Stimulated activated CD4-positive, alpha-beta T cell treated with anti-CD3 and anti-CD28 coated beads, Interleukin-1b, Interleukin-23, amount 100 ng/mL, for 4 hours (primary cell): ENCODE results near the gene ARSA.

Experiments used
- DNase-seq, 2 donors: peaks; one replicate each; pipeline ENCODE4 v3.0.0-alpha.2; 2020; ENCODE audit warnings: low read depth in 2 of 2

ARSA gene

DNA sequence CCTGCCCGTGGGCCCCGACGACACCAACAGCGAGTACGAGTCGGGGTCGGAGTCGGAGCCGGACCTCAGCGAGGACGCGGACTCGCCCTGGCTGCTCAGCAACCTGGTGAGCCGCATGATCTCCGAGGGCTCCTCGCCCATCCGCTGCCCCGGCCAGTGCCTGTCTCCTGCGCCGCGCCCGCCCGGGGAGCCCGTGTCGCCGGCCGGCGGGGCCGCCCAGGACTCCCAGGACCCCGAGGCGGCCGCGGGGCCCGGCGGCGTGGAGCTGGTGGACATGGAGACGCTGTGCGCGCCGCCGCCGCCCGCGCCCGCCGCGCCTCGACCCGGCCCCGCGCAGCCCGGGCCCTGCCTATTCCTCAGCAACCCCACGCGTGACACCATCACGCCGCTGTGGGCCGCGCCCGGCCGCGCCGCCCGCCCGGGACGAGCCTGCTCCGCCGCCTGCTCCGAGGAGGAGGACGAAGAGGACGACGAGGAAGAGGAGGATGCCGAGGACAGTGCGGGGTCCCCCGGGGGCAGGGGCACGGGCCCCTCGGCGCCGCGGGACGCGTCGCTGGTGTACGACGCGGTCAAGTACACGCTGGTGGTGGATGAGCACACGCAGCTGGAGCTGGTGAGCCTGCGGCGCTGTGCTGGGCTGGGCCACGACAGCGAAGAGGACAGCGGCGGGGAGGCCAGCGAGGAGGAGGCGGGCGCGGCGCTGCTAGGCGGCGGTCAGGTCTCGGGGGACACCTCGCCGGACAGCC lies 23.5 kb downstream of the ARSA start:
- no peak for DNase-seq

DNA sequence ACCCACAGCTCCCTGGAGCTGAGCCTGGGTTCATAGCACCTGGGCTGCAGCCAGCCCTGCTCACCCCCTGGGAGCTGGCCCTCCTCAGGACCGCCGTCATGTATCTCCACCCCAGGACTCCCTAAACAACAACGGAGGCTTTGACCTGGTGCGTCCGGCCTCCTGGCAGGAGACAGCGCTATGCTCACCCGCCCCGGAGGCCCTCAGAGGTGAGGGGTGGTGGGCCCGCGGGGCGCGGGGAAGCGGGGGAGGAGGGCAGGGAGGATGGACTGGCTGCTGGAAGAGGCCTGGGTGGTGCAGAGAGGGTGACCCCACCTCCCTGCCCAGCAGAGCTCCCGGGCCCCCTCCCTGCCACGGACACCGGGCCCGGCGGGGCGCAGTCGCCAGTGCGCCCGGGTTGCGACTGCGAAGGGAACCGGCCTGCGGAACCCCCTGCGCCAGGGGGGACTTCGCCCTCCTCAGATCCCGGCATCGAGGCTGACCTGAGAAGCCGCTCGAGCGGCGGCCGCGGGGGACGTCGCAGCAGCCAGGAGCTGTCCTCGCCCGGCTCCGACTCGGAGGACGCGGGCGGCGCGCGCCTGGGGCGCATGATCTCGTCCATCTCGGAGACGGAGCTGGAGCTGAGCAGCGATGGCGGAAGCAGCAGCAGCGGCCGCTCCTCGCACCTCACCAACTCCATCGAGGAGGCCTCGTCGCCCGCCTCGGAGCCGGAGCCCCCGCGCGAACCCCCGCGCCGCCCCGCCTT lies 24.3 kb downstream of the ARSA start:
- DNase-seq: no peak

DNA sequence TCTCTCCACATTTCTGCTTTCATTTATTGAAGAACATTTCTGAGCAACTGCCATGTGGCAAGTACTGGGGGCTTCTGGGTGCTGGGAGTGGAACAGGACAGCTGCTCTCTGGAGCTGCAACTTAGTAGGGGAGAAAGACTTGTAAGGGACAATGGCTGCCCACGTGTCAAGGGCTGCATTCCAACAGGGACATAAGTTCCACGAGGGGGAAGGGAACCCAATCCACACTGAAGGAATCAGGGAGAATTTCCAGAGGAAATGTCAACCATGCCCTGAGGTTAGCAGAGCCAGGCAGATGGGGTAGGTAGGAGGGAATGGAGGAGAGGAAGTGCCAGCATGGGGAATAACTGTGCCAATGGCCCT lies 25.6 kb downstream of the ARSA start:
- DNase-seq: no peak

DNA sequence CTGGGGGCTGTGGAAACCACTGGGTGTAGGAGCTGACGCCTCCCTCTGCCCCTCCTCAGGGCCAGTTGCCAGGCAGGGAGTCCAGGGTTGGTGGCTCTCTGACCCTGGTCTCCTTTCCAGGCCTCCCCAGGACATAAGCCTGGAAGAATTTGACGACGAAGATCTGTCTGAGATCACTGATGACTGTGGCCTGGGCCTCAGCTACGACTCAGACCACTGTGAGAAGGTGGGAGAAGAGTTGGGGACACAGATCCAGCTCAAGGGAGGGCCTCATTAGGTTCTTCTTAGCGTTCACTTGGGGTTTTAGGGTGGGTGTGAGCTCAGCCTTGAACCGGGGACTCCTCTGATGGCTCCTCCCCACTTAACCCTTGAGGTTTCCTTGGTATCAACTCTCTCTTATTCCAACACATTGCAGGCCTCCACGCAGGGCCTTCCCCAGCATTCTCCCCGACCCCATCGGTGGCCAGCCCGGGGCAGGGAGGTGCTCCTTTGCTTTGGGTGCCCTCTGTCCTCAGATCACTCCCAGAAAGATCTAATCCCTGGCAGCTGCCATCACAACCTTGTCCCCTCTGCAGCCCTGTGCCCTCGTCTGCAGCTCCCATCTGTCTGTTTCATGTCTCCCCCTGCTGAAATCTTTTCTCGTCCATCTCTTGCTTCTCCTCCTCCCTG lies 26.1 kb downstream of the ARSA start:
- DNase-seq: no peak

DNA sequence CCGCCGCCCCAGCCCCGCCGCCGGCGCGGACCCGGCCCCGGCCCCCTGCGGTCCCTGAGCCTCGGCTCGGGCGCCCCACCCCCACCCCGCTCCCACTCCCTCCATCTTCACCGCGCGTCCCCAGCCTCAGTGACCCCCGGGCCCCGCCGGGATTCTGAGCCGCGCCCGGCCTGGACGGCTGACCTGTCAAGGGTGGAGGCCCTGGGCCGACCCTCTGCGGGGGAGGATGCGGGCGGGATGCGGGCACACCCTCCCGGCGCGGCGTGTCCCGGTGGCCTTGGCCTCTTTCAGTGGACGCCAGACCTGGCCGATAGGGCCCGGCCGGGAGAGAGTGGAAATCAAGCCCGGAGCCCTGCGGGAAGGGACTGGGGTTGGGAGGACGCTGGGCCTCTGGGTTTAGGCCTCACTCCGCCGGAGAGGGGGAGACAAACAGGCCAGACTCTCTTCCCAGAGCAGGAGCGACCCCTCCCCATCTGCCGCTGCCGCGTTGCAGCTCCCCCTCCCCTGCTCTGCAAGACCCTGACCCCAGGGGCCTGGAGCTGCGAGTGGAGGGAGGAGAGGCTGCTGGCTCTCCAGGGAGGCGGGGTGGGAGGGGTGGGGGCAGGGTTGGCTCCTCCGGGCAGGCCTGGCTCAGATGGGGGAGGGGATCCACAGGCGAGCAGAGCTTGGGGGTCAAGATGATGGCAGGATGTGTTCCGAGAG lies 26.8 kb downstream of the ARSA start:
- DNase-seq: no peak

DNA sequence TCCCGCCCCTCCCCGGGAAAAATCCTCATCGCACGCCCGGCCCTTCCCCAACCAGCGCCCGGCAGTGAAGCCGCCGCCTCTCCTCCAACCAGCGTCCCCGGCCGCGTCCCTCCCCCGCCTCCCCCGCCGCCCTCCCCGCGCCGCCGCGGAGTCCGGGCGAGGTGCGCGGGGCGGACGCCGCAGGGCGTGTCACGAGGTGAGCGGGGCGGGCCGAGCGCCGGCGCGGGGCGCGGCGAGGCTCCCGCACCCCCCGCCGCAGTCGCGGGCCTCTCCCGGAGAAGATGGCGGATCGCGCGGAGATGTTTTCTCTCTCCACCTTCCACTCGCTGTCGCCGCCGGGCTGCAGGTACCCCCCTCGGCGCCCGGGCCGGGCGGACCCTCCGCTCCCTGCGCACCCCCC lies 27.4 kb downstream of the ARSA start, which contains the start of gene MAPK8IP2:
TSS of gene MAPK8IP2 (plus strand) at position 256 of the 400 bp plus-strand sequence. CDS start at position 282, 26 bp downstream.
- no peak for DNase-seq

DNA sequence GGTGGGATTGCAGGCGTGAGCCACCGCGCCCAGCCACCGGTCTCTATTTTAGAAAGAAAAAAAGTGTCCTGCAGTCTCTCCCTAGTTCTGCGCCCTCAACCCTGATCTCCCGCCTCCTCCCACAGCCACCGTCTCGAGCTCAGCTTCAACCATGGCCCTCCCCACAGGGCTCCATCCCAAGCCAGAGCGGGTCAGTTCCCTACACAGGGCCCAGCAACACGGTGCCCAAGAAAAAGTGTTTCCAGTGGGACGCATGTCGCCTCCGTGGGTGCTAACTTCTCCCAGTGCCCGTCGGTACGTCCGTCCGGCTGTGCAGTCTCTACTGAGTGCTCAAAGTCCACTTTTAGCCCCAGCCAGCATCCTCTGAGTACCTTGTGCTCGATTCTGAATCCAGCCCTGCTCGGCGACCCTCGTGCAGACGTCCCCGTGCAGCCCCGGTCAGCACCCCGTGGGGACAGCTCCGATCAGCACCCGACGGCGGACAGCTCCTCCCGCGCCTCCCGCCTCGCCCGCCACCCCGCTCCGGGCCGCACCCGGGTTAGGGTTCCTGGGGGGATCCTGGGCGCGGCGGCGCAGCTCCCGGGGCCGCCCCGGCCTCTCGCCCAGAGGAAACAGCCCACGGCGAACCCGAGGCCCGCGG lies 28.0 kb downstream of the ARSA start:
- DNase-seq: peak in 1 of 2 donors; percentile 47

DNA sequence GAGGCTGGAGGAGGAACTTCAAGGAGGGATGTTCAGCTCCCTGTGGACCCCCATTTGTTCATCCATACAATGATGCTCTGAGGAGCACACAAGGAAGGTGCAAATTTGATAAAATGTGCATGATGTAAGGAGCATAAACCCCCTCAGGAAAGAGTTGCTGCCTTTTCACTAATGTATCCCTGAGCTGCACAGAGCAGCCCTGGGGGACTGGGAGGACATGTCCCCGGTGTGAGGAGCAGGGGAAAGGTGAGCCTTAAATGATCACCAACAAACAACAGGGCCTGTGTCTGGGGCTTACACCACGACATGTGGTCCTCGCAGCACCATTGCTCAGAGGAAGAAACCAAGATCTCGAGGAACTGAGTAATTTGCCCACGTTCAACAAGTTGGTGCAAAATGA lies 30.9 kb downstream of the ARSA start:
- DNase-seq: no peak

DNA sequence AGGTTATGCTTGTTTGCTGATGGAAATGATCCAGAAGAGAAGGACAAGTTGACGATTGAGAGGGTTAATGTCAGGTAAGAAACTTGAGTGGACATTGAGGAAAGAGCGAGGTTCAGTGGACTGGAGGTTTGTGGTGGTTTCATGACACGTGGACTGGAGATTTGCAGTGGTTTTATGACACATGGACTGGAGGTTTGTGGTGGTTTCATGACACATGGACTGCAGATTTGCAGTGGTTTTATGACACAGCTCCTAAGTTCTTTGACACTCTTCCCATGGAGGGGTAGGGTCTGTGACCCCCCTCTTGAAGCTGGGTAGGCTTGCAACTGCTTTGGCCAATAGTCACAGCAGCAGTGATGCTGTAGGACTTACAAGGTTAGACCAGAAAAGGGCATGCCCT lies 32.8 kb downstream of the ARSA start:
- no peak for DNase-seq

DNA sequence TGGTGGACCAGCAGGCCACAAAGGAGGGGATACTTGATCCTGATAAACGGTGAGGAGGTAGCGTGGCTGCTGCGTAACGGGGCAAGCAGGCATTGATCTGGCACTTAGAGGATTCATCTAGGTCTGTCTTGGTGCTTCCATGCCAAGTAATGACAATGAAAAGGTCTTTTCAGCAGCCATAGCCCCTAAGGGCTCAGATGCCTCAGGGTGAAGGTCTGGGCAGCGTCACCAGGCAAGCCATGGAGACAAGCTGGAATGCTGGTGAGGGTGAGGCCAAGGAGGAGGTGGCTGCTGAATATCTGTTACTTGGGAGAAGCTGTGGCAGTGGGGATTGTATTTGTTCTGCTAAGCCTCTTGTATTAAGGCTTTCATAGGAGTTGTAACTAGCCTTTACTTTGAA lies 40.5 kb downstream of the ARSA start:
- no peak for DNase-seq

DNA sequence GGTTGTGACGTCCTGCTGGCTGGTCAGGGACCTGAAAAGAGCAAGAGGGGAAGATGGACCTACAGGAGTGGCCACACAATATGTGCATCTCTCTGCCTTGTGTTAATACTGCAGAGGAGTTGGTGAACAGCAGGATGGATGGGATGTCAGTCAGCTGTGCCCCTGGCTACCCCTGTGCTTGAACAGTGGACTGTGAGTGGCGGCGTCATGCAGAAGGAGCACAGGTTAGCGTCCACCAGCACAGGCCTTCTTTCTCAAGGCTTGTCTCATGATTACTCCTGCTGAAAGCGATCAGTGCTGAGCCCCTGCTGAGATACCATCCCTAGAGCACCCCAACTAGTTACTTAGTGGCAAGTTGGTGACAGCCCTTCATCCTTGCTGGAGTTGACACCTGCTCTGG lies 41.5 kb downstream of the ARSA start:
- no peak for DNase-seq

DNA sequence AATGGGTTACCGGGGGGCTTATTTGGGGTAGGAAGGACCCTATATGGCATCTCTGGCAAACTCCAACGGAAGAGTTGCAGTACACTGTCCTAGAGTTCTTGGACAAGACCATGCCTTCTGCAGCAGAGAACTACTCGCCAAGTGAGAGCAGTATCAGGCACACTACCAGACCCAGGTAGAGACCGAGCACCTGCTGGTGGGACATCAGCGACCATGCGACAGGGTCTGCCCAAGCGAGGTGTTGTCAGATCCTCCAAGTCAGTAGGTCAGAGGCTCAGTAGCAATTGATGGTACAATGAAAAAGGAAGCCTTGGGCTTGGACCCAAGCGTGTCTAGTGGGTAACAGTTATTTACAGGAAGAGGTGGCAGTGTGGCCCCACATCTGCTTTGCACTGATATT lies 42.2 kb downstream of the ARSA start:
- no peak for DNase-seq

DNA sequence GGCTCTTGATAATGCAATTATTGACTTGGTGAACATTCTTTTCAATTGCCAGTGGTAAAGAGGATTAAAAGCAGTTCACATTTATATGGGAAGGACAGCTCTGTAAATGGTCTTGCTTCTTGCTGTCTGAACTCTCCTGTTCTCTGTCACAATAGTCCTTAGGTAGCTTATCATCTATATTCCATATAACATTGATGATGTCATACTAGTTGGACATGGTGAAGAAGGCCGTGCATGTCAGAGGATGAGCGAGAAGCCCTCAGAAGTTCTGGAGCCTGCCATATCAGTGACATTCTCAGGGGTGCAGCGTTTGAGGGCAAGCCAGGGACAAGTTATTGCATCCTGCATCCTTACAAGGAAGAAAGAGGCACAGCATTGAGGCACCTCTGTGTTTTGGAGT lies 42.7 kb downstream of the ARSA start:
- no peak for DNase-seq

DNA sequence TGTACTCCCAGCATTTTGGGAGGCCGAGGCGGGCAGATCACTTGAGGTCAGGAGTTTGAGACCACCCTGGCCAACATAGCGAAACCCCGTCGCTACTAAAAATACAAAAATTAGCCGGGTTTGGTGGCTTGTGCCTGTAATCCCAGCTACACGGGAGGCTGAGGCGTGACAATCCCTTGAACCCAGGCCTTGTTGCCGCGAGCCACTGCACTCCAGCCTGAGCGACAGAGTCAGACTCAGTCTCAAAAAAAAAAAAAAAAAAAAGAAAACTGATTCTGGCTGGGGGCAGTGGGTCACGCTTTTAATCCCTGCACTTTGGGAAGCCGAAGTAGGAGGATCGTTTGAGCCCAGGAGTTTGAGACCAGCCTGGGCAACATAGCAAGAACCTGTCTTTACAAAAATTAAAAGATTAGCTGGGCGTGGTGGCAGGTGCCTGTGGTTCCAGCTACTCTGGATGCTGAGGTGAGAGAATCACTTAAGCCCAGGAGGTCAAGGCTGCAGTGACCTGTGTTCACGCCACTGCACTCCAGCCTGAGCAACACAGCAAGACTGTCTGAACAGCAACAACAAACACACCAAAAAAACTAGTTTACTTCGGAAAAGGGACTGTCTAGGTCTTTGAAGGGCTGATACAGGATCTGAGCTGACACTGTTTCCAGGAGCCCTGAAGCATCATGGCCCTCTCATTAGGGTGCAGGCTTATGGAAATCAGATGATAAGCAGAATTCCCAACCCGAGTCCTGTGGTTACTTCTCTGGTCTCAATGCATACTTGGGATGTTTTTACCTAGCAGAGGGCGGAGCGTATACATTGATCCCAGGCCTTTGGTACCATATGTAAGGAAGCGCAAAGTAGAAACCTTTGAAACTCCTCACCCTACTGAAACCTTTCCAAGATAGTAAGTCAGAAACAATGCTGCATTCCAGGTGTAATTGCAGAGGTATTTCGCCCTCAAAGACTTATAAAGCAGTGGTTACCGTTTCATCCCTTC lies 43.6 kb downstream of the ARSA start:
- no peak for DNase-seq

DNA sequence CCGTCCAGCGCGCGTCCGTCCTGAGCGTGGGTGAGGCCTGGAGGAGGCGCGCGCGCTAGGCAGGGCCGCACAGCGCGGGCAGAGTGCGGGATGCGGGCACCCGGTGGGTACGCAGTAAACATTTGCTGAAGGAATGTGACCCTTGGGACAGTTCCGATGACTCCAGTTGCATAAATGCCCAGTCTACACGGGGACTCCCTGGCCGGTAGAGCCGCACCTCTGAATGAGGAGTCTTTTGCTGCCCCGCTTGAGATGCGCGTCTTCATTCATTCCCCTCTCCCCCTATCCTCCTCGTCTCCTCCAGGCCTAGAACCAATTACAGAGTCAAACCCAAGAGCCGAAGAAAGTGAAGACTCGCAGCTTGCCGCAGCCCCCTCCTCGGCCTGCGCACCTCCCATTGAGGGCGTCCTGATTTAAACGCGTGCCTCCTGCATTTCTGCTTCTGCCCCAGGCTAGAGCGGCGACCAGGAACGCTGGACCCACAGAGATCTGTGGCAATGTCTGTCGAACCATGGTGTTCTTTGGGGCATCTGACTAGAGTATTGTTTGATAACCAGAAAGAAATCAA lies 44.6 kb downstream of the ARSA start:
- no peak for DNase-seq

DNA sequence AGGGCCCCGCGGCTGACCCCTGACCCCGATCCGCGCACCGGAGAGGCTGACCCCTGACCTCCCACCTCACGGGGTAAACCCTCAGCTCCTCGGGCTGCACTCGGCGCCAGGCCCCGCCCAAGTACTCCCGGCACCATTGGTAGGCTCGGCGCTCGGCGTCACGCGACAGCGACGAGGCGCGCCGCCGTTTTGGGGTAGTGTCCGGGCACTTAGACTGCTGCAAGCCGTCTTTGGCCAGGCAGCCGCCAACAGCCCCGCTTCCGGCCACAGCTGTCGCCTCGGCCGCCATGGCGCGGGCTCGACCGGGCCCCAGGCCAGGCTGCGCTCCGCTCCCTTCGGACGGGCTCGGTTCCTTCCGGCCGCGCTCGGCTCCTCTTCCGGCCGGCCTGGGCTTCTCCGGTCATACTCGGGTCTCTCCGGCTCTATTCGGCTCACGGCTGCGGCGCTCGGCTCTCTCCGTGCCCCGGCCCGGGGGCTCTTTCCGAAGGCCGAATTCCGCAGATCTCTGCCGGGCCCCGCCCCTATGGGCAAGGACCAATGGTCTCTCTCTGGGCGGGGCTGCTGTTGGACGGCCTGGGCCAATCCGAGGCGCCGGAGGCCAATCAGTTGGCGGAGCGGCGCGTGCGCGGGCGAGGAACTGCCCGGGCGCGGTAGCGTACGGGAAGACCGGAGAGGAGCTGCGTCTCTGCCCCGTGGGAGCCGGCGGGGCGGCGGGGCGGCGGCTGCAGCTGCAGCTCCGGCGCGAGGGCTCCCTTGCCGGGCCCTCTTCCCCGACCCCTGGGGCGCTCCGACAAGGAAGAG lies 45.3 kb downstream of the ARSA start, which contains the start of gene CHKB:
TSS of gene CHKB (minus strand) at position 357 of the 801 bp plus-strand sequence. CDS start at position 289, 68 bp downstream.
- peak; percentile 94 to 97 for DNase-seq

DNA sequence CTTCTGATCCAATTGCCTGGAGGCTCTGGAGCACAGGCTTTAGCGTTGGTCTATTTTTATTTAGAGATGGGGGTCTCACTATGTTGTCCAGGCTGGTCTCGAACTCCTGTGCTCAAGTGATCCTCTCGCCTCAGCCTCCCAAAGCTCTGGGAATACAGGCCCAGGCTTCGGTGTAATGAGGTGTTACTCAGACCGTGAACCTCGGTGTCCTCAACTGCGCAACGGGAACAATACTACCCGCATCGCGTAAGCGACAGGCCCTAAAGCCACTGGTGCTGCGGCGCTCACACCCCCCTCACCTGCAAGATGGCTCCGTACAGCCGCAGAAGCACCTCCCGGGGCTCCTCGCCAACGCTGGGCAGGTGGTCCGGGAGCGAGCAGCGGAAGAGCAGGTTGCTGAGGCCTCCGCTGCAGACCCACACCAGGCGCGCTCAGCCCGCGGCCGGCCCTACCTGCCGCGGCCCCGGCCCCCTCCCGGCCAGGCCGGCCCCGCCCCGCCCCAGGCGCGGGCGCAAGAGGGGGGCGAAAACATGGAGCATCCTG lies 45.9 kb downstream of the ARSA start:
- no peak for DNase-seq

DNA sequence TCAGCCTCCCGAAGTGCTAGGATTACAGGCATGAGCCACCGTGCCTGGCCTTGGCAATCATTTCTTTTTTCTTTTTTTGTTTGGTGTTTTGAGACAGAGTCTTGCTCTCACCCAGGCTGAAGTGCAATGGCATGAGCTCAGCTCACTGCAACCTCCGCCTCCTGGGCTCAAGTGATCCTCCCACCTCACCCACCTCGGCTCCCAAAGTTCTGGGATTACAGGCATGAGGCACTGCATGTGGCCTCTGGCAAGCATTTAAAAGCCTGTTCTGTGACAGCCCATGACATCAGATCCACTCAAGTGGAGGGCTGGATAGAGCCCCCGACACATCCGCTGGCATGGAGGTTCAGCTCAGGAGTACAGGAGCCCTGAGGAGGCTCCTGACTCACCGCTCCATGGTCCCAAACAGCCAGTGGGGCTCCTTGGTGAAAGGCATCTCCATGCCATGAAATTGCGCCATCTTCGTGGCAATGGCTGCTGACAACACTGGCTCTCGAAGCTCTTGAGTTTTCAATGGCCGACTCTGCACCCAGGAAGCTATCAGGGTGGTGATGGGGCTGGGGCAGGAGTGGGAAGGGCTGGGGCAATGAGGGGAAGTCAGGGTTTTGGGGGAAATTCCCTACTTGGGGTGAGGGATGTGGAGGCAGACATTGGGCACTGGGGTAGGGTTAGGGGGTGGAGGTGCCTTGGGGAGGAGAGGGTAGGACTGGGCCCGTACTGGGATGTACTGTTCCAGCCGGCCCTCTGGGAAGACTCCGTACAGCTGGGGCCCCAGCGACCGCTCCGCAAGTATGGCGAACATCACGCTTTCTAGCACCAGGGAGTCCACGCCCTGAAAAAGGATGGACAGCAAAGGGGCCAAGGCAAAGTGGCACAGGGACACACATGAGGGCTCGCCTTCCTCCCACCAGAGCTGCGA lies 46.7 kb downstream of the ARSA start:
- DNase-seq: no peak
